Liver (tissue), 9 donors: Measurements from ENCODE around the gene EME1. TPM values are rescaled to one million over a fixed set of nuclear protein-coding genes. Genes with fewer than 3 reads are reported as not detected.

Source experiments
- DNase-seq: peaks from one replicate; pipeline ENCODE4 v3.0.0-alpha.2; 2017; ENCODE audit warnings: low spot score
- H3K27ac ChIP-seq, 2 donors: one replicate each; pipeline ENCODE4 v1.7.0; 2013; ENCODE audit warnings: inconsistent platforms in 2 of 2, low read length in 2 of 2, control low read depth in 1 of 2, low read depth in 1 of 2, mild to moderate bottlenecking in 1 of 2
- H3K27me3 ChIP-seq, 4 donors: one replicate each; pipeline versions ENCODE4 v1.6.1 to v1.7.0; 2013; ENCODE audit warnings: low read length in 3 of 4, inconsistent platforms in 1 of 4, mild to moderate bottlenecking in 1 of 4, moderate library complexity in 1 of 4; ENCODE audit not compliant: control insufficient read depth in 4 of 4, insufficient read depth in 4 of 4
- H3K36me3 ChIP-seq, 4 donors: one replicate each; pipeline versions ENCODE4 v1.6.1 to v1.7.0; 2013; ENCODE audit warnings: low read length in 3 of 4, mild to moderate bottlenecking in 3 of 4, low read depth in 1 of 4, moderate library complexity in 1 of 4; ENCODE audit not compliant: control insufficient read depth in 4 of 4, insufficient read depth in 3 of 4
- H3K4me1 ChIP-seq, 4 donors: one replicate each; pipeline versions ENCODE4 v1.6.1 to v1.7.0; 2013; ENCODE audit warnings: low read length in 3 of 4, mild to moderate bottlenecking in 3 of 4, moderate library complexity in 1 of 4; ENCODE audit not compliant: control insufficient read depth in 4 of 4, insufficient read depth in 4 of 4
- H3K4me3 ChIP-seq, 3 donors: one replicate each; pipeline versions ENCODE4 v1.6.1 to v1.7.0; 2013; ENCODE audit warnings: low read length in 3 of 3, control low read depth in 1 of 3, low read depth in 1 of 3, mild to moderate bottlenecking in 1 of 3
- H3K9ac ChIP-seq, 2 donors: one replicate each; pipeline ENCODE4 v1.7.0; 2013; ENCODE audit warnings: low read length in 2 of 2, mild to moderate bottlenecking in 2 of 2, moderate library complexity in 2 of 2, control low read depth in 1 of 2, low read depth in 1 of 2
- H3K9me3 ChIP-seq, 4 donors: one replicate each; pipeline versions ENCODE4 v1.6.1 to v1.7.0; 2013; ENCODE audit warnings: low read length in 3 of 4; ENCODE audit not compliant: control insufficient read depth in 4 of 4
- ATF3 ChIP-seq: IDR thresholded peaks from 2 replicates; pipeline ENCODE4 v1.6.1; 2016; ENCODE audit warnings: antibody characterized with exemption
- CTCF ChIP-seq: fragments of 150-350 bp; IDR thresholded peaks from 2 replicates; pipeline ENCODE4 v1.5.1; 2017; ENCODE audit warnings: improper control_type of control experiment, low read depth, low read length; ENCODE audit not compliant: missing input control
- EGR1 ChIP-seq, 2 donors: IDR thresholded peaks; 2 replicates each; pipeline ENCODE4 v1.6.1; 2016 to 2018; ENCODE audit warnings: antibody characterized with exemption in 2 of 2, low read depth in 2 of 2
- FOXA1 ChIP-seq: IDR thresholded peaks from 2 replicates; pipeline ENCODE4 v1.6.1; 2016; ENCODE audit warnings: antibody characterized with exemption
- FOXA2 ChIP-seq: IDR thresholded peaks from 2 replicates; pipeline ENCODE4 v1.6.1; 2016; ENCODE audit warnings: antibody characterized with exemption
- HNF4A ChIP-seq, 2 donors: conservative IDR thresholded peaks; 2 replicates each; pipeline ENCODE4 v1.6.1; 2016; ENCODE audit warnings: antibody characterized with exemption in 2 of 2, mild to moderate bottlenecking in 2 of 2
- HNF4G ChIP-seq: IDR thresholded peaks from 2 replicates; pipeline ENCODE4 v1.6.1; 2016; ENCODE audit warnings: antibody characterized with exemption
- NR2F2 ChIP-seq: IDR thresholded peaks from 2 replicates; pipeline ENCODE4 v1.6.1; 2016; ENCODE audit warnings: antibody characterized with exemption
- RAD21 ChIP-seq, 2 donors: IDR thresholded peaks; 2 replicates each; pipeline ENCODE4 v1.6.1; 2016; ENCODE audit warnings: antibody characterized with exemption in 2 of 2, mild to moderate bottlenecking in 2 of 2
- REST ChIP-seq: IDR thresholded peaks from 2 replicates; pipeline ENCODE4 v1.6.1; 2016; ENCODE audit warnings: antibody characterized with exemption, mild to moderate bottlenecking
- RXRA ChIP-seq, 2 donors: IDR thresholded peaks; 2 replicates each; pipeline ENCODE4 v1.6.1; 2017 to 2018; ENCODE audit warnings: antibody characterized with exemption in 2 of 2, mild to moderate bottlenecking in 1 of 2
- SP1 ChIP-seq: IDR thresholded peaks from 2 replicates; pipeline ENCODE4 v1.6.1; 2018; ENCODE audit warnings: antibody characterized with exemption, mild to moderate bottlenecking
- TAF1 ChIP-seq: conservative IDR thresholded peaks from 2 replicates; pipeline ENCODE4 v1.6.1; 2016; ENCODE audit warnings: antibody characterized with exemption, mild to moderate bottlenecking
- YY1 ChIP-seq: IDR thresholded peaks from 2 replicates; pipeline ENCODE4 v1.6.1; 2016; ENCODE audit warnings: antibody characterized with exemption, mild to moderate bottlenecking
- WGBS: extraction: QIAGEN DNeasy Blood & Tissue Kit; methylation state at CpG from one replicate; pipeline ENCODE4 v1.1.7; 2013; 5-methylcytosine and 5-hydroxymethylcytosine counted together
- polyA plus RNA-seq, 2 donors: library from polyadenylated mRNA; stranded (reverse) in 1 of 2; unstranded in 1 of 2; fragments of 200-250 nt in 1 of 2; fragments of >200 nt in 1 of 2; fragmentation: Nextera tagmentation in 1 of 2; extraction: Ambion mirVana in 1 of 2; gene quantifications; one replicate each; pipeline versions ENCODE4 v1.2.1 to v1.2.3, GENCODE V29; 2013 to 2015
- total RNA-seq, 2 donors: library from RNA; depleted of rRNA; stranded (reverse); fragments of >200 nt; gene quantifications; one replicate each; pipeline ENCODE4 v1.2.3, GENCODE V29; 2014
- TF ChIP-seq, protein P1 (sequence below): IDR thresholded peaks from 2 replicates; pipeline ENCODE4 v1.6.1; 2016; ENCODE audit warnings: antibody characterized with exemption
- donor health status: healthy.
- donor health status: healthy.
- donor health status: healthy.
- donor health status: healthy.
- donor health status: healthy.

EME1 gene
- total and polyA plus RNA-seq, 4 donors, result 0.08 to 3.4 (median 0.35) TPM

DNA sequence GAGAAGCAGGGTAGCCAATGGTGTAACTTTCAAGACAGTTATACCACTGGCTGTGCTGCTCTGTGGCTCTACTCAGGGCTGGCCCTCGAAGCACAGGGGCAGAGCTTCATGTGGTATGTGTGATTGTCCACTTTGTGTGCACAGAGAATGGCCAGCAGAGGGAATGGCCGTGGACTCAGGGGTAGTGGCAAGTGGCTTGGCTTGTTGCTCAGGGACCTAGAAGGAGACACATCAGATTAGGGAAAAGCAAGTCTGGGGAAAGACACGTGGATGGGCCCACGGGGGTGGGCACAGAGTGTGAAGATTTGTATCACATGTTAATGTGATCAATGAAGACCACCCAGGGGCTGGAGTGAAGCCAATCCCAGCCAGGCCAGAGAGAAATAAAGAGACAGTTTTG, 47.1 kb upstream of the EME1 start:
- Histone ChIP-seq H3K27me3 (no peaks in the 10 kb centered on the region), H3K9ac (no peak overlapping the region), H3K27ac (no peak overlapping the region), H3K4me1 (no peaks in the 10 kb centered on the region), H3K9me3 (no peaks in the 10 kb centered on the region), H3K36me3 (no peaks in the 10 kb centered on the region), H3K4me3 (no peak overlapping the region)
- 55% methylated on average over 4 of the region's 4 CpGs for WGBS
- no peak for DNase-seq
- TF ChIP-seq ATF3 (no peak), RXRA (IDR thresholded peaks at IDR 0.05) (no peak), REST (no peak), HNF4G (no peak), SP1 (no peak), TAF1 (no peak), FOXA2 (no peak), FOXA1 (no peak), YY1 (no peak), CTCF (no peak), NR2F2 (no peak), EGR1 (IDR thresholded peaks at IDR 0.05; ENCODE audit: low read depth in 2 of 2) (no peak), RAD21 (IDR thresholded peaks at IDR 0.05) (no peak)
- TF ChIP-seq, protein P1, sequence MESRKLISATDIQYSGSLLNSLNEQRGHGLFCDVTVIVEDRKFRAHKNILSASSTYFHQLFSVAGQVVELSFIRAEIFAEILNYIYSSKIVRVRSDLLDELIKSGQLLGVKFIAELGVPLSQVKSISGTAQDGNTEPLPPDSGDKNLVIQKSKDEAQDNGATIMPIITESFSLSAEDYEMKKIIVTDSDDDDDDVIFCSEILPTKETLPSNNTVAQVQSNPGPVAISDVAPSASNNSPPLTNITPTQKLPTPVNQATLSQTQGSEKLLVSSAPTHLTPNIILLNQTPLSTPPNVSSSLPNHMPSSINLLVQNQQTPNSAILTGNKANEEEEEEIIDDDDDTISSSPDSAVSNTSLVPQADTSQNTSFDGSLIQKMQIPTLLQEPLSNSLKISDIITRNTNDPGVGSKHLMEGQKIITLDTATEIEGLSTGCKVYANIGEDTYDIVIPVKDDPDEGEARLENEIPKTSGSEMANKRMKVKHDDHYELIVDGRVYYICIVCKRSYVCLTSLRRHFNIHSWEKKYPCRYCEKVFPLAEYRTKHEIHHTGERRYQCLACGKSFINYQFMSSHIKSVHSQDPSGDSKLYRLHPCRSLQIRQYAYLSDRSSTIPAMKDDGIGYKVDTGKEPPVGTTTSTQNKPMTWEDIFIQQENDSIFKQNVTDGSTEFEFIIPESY, result no peak

- no peaks in the 10 kb centered on the region for H3K27me3 ChIP-seq
Measured at GRCh38 chr17:50326831-50327364, 46.1 kb upstream of the EME1 start.

More at GRCh38 chr17:50326831-50327364, 46.1 kb upstream of the EME1 start:
- Histone ChIP-seq H3K27ac (no peak overlapping the region), H3K4me1 (no peaks in the 10 kb centered on the region), H3K9me3 (no peaks in the 10 kb centered on the region), H3K4me3 (no peak overlapping the region), H3K9ac (no peak overlapping the region), H3K36me3 (no peaks in the 10 kb centered on the region)
- DNase-seq, result no peak
- no peak for TF ChIP-seq HNF4A (conservative IDR thresholded peaks at IDR 0.05)
- TF ChIP-seq, protein P1, result no peak
- TF ChIP-seq EGR1 (IDR thresholded peaks at IDR 0.05; ENCODE audit: low read depth in 2 of 2), result no peak
- 76% methylated on average over 9 of the region's 9 CpGs for WGBS
